Ascending aorta (tissue), 2 donors: ENCODE measurements around the gene PLEKHG2. TPM values are rescaled to one million over a fixed set of nuclear protein-coding genes. Genes with fewer than 3 reads are reported as not detected.
"Not testable (repeated sequence)": the region's sequence is repeated elsewhere in the genome, so short reads cannot be mapped to it uniquely, and the experiment has no call there.

Source experiments
- DNase-seq, 2 donors: peaks; one replicate each; pipeline ENCODE4 v3.0.0-alpha.2; 2019; ENCODE audit warnings: low spot score in 2 of 2
- H3K27ac ChIP-seq, 2 donors: fragments of 200-600 bp; sonication (generic); one replicate each; pipeline ENCODE4 v1.5.1; 2016 to 2017; ENCODE audit warnings: mild to moderate bottlenecking in 1 of 2
- H3K27me3 ChIP-seq: fragments of 200-600 bp; sonication (generic); one replicate; pipeline ENCODE4 v1.5.1; 2017
- H3K36me3 ChIP-seq, 2 donors: fragments of 200-600 bp; sonication (generic); one replicate each; pipeline ENCODE4 v1.5.1; 2016
- H3K4me1 ChIP-seq, 2 donors: fragments of 200-600 bp; sonication (generic); one replicate each; pipeline ENCODE4 v1.5.1; 2016 to 2017; ENCODE audit warnings: mild to moderate bottlenecking in 1 of 2
- H3K4me3 ChIP-seq, 2 donors: fragments of 200-600 bp; sonication (generic); one replicate each; pipeline ENCODE4 v1.5.1; 2016 to 2017; ENCODE audit warnings: mild to moderate bottlenecking in 1 of 2
- H3K9me3 ChIP-seq, 2 donors: fragments of 200-600 bp; sonication (generic); one replicate each; pipeline ENCODE4 v1.5.1; 2016
- intact Hi-C: fragments of 100-400 bp; cut with DNase I; formaldehyde crosslinking; loops from one replicate; pipeline ENCODE4 v1.15.1; 2023
- total RNA-seq: library from RNA; depleted of rRNA; stranded (reverse); fragments of >200 nt; gene quantifications from one replicate; pipeline ENCODE4 v1.1.0, GENCODE V29; 2016
- TF ChIP-seq, protein P1 (sequence below), 3 experiments: fragments of 200-600 bp in 2 of 3; fragments of 450-650 bp in 1 of 3; sonication (generic) in 2 of 3; IDR thresholded peaks; one replicate each; pipeline ENCODE4 v1.5.1; 2016 to 2019; ENCODE audit warnings: antibody characterized with exemption in 3 of 3, mild to moderate bottlenecking in 1 of 3, moderate library complexity in 1 of 3

The PLEKHG2 gene
- total RNA-seq, 1 donor from 2014 or later = 52.9 TPM

DNA sequence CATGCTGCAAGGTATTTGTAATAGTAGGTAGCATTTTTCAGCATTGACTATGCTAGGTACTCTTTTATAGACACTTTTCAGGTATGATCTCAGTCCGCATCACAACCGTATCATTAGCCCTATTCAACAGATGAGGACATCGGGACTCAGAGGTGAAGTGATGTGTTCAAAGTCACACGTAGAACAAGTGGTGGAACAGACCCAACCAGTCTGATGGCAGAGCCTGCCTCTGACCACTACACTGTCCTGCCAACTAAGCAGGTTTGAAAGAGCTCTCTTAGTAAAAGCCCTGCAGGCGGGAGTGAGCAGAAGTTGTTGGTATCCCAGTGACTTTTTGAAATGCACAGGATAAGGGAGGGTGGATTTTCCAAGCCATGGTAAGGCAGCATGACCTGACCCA, 41.7 kb upstream of the PLEKHG2 start:
- DNase-seq = no peak
- TF ChIP-seq, protein P1, sequence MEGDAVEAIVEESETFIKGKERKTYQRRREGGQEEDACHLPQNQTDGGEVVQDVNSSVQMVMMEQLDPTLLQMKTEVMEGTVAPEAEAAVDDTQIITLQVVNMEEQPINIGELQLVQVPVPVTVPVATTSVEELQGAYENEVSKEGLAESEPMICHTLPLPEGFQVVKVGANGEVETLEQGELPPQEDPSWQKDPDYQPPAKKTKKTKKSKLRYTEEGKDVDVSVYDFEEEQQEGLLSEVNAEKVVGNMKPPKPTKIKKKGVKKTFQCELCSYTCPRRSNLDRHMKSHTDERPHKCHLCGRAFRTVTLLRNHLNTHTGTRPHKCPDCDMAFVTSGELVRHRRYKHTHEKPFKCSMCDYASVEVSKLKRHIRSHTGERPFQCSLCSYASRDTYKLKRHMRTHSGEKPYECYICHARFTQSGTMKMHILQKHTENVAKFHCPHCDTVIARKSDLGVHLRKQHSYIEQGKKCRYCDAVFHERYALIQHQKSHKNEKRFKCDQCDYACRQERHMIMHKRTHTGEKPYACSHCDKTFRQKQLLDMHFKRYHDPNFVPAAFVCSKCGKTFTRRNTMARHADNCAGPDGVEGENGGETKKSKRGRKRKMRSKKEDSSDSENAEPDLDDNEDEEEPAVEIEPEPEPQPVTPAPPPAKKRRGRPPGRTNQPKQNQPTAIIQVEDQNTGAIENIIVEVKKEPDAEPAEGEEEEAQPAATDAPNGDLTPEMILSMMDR (IDR thresholded peaks at IDR 0.05) = no peak
- Histone ChIP-seq H3K9me3 (no peaks in the 10 kb centered on the region), H3K36me3 (peaks cover 25 to 62% of the 10 kb centered on the region in 2 donors), H3K27ac (peak overlapping the region; percentile 96), H3K4me3 (no peak overlapping the region), H3K4me1 (peaks cover 15 to 24% of the 10 kb centered on the region in 2 donors), H3K27me3 (no peaks in the 10 kb centered on the region)
- intact Hi-C loops = no loop called here

DNA sequence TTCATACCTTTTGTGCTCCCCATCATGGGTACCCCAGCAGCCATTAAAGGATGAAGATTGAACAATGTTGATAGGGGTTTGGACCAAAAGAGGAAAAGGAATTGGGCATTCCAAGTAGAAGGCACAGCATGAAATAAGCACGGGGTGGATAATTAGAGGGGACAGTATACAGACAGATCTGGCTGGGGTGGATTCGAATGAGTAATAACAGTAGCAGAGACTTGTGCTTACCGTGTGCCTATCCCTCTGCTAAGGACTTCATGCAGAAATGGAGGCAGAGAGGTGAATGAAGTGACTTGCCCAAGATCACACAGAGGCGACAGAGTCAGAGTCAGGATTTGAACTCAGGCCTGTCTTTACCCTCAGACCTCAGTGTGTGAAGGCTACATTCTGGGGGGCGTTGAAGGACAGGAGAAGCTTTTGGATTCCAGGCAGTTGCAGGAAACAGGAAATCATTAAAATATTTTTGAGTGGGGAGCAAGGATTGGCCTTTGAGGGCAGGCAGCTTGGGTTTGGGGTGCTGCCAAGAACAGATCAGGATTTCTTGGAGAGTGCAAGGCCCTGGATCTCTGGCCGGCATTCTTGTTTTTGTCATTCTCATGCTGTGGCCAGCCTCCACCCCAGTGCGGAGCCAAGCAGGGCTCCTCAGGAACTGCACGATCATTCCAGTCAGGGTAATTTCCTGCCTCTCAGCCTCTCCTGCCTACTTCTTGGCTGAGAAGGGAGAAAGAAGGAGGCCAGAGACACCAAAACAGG, 40.2 kb upstream of the PLEKHG2 start:
- DNase-seq = peak; percentile 41 to 93
- Histone ChIP-seq H3K4me1 (peaks cover 15 to 24% of the 10 kb centered on the region in 2 donors), H3K27ac (peak overlapping the region; percentile 96), H3K27me3 (no peaks in the 10 kb centered on the region), H3K36me3 (peaks cover 36 to 67% of the 10 kb centered on the region in 2 donors), H3K9me3 (no peaks in the 10 kb centered on the region), H3K4me3 (peak overlapping the region; percentile 20 to 33)
- TF ChIP-seq, protein P1 (IDR thresholded peaks at IDR 0.05) = no peak
- intact Hi-C loops = loop anchor here (1.0 to 2.0 kb wide), 2 partner anchors 19 to 29 kb away; partner anchors contain the start of genes MED29, PAF1 and SAMD4B

DNA sequence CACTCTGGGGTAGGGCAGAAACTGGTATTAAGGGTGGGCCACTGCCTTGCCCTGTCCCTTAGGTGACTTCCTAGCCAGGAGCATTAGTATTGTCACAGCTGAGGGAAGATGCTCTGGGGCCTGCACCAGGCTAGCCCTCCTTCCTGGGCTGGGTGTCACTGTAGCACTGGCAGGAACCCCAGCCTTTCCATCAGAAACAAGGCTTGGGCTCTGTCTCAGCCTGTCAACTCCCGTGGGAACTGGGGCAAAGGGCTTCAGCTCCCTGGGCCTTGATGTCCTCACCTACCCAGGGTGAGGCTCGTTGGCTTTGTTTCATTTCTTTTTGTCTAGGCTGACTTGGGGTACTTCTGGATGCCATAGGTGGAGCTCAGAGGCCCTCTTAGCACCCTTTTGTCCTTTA, 39.5 kb upstream of the PLEKHG2 start:
- DNase-seq = no peak
- TF ChIP-seq, protein P1 (IDR thresholded peaks at IDR 0.05) = no peak
- Histone ChIP-seq H3K9me3 (no peaks in the 10 kb centered on the region), H3K4me1 (peaks cover 15 to 24% of the 10 kb centered on the region in 2 donors), H3K4me3 (peak overlapping the region; percentile 20 to 33), H3K27ac (peak overlapping the region; percentile 96), H3K36me3 (peaks cover 43 to 70% of the 10 kb centered on the region in 2 donors), H3K27me3 (no peaks in the 10 kb centered on the region)
- intact Hi-C loops = loop anchor here (1.0 to 2.0 kb wide), 2 partner anchors 18 to 30 kb away; partner anchors contain the start of genes MED29, PAF1 and SAMD4B

DNA sequence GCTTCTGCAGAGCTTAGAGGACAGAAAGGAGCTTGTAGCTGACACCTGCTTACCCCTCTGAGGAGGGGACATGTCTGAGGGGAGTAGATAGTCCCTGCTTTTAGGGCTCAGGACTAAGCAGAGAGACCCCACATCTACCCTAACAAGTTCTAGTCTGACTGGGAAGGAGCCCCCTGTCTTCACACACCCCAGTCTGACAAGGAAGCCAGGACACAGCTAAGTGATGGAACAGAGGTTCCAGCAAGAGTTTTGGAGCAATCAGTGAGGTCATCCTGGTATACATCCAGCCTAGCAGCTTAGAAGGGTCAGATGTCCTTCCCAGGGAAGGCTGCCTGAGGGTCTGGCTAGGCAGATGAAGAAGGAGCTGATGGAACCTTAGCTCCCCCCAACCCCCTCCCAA, 36.5 kb upstream of the PLEKHG2 start:
- H3K27me3 ChIP-seq = no peaks in the 10 kb centered on the region
- H3K36me3 ChIP-seq = peaks cover 58 to 70% of the 10 kb centered on the region in 2 donors
- intact Hi-C loops = no loop called here
- DNase-seq = no peak
- H3K4me1 ChIP-seq = peaks cover 15 to 24% of the 10 kb centered on the region in 2 donors
- TF ChIP-seq, protein P1 (IDR thresholded peaks at IDR 0.05) = no peak
- H3K4me3 ChIP-seq = no peak overlapping the region
- peak overlapping the region in 1 of 2 donors; percentile 96 for H3K27ac ChIP-seq
- H3K9me3 ChIP-seq = no peaks in the 10 kb centered on the region

DNA sequence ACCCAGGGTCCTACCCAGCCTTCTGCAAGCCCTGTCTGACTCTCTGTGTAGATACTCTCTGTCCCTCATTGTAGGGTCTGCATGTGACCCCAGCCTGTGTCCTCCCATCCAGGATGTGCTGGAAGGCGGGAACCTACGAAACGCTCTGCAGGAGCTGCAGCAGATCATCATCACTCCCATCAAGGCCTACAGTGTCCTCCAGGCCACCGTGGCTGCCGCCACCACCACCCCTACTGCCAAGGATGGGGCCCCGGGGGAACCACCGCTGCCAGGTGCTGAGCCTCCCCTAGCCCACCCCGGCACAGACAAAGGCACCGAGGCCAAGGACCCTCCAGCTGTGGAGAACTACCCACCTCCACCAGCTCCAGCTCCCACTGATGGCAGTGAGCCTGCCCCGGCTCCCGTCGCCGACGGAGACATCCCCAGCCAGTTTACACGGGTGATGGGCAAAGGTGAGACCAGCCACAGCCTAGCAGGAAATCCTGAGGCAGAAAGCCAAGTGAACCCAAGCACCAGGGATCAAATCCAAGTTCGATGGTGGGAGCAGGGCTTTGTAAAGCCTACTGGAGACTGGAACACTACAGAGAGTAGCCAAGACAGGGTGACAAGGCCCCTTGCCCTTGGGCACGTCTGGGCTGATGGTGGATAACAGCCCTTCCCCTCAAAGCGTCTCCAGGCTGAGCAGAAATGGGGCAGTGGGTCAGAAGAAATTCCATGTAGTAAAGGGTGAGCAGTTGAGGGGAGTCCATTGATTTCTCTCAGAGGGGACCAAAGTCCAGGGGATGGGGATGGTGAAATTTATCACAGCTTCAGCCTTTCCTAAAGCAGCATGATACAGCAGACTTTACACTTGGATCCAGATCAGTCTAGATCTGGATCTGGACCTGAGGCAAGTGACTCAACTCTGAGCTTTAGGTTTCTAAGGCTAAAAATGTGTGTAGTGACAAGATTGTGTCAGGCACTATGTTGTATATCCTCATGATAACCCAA, 34.8 kb upstream of the PLEKHG2 start:
- DNase-seq = no peak
- peak overlapping the region in 1 of 2 donors; percentile 5 for H3K27ac ChIP-seq
- intact Hi-C loops = no loop called here
- H3K9me3 ChIP-seq = no peaks in the 10 kb centered on the region
- peaks cover 9 to 17% of the 10 kb centered on the region in 2 donors for H3K4me1 ChIP-seq
- TF ChIP-seq, protein P1 (IDR thresholded peaks at IDR 0.05) = no peak
- peaks cover 73 to 83% of the 10 kb centered on the region in 2 donors for H3K36me3 ChIP-seq
- no peaks in the 10 kb centered on the region for H3K27me3 ChIP-seq
- no peak overlapping the region for H3K4me3 ChIP-seq

DNA sequence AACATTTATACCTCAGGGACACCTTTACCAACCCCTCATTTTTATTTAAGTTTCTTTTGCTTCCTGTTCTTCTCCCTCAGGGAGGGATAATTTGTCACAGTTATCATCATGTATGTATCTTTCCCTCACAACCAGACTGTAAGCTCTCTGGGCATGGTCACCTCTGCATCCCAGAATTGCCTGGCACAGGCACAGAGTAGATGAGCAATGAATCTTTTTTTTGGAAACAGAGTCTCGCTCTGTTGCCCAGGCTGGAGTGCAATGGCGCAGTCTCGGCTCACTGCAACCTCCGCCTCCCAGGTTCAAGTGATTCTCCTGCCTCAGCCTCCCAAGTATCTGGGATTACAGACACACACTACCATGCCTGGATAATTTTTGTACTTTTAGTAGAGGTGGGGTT, 33.1 kb upstream of the PLEKHG2 start:
- H3K4me1 ChIP-seq, intact Hi-C loops, H3K9me3 ChIP-seq, H3K27me3 ChIP-seq, H3K4me3 ChIP-seq, DNase-seq, H3K27ac ChIP-seq: not testable (repeated sequence)
- H3K36me3 ChIP-seq = peaks cover 85 to 99% of the 10 kb centered on the region in 2 donors
